Parathyroid adenoma (tissue), 2 donors: ENCODE measurements around the gene EIF3K.

Experiments
- H2AFZ ChIP-seq: fragments of 300-600 bp; sonication (generic); one replicate; pipeline ENCODE4 v1.7.0; 2017; ENCODE audit warnings: antibody characterized with exemption, mild to moderate bottlenecking
- H3K27ac ChIP-seq: fragments of 300-600 bp; sonication (generic); one replicate; pipeline ENCODE4 v1.7.0; 2017
- H3K27me3 ChIP-seq: fragments of 300-600 bp; sonication (generic); one replicate; pipeline ENCODE4 v1.7.0; 2017; ENCODE audit warnings: low read length; ENCODE audit not compliant: control insufficient read depth, insufficient read depth
- H3K36me3 ChIP-seq: fragments of 300-600 bp; sonication (generic); one replicate; pipeline ENCODE4 v1.7.0; 2017; ENCODE audit warnings: low read length; ENCODE audit not compliant: control insufficient read depth, insufficient read depth
- H3K4me1 ChIP-seq: fragments of 300-600 bp; sonication (generic); one replicate; pipeline ENCODE4 v1.7.0; 2017; ENCODE audit warnings: control low read depth
- H3K4me2 ChIP-seq: fragments of 300-600 bp; sonication (generic); one replicate; pipeline ENCODE4 v1.7.0; 2017; ENCODE audit warnings: low read length
- H3K4me3 ChIP-seq: fragments of 300-600 bp; sonication (generic); one replicate; pipeline ENCODE4 v1.7.0; 2017; ENCODE audit warnings: low read depth, low read length
- H3K79me2 ChIP-seq: fragments of 300-600 bp; sonication (generic); one replicate; pipeline ENCODE4 v1.7.0; 2017; ENCODE audit warnings: control low read depth
- H3K9ac ChIP-seq: fragments of 300-600 bp; sonication (generic); one replicate; pipeline ENCODE4 v1.7.0; 2017; ENCODE audit warnings: mild to moderate bottlenecking
- H3K9me3 ChIP-seq: fragments of 300-600 bp; sonication (generic); one replicate; pipeline ENCODE4 v1.7.0; 2017; ENCODE audit warnings: low read length; ENCODE audit not compliant: control insufficient read depth
- TF ChIP-seq, protein P1 (sequence below): fragments of 300-600 bp; sonication (generic); IDR thresholded peaks from one replicate; pipeline ENCODE4 v1.7.0; 2017; ENCODE audit warnings: antibody characterized with exemption, mild to moderate bottlenecking
- donor health status: primary hyperparathyroidism.

The EIF3K gene

DNA sequence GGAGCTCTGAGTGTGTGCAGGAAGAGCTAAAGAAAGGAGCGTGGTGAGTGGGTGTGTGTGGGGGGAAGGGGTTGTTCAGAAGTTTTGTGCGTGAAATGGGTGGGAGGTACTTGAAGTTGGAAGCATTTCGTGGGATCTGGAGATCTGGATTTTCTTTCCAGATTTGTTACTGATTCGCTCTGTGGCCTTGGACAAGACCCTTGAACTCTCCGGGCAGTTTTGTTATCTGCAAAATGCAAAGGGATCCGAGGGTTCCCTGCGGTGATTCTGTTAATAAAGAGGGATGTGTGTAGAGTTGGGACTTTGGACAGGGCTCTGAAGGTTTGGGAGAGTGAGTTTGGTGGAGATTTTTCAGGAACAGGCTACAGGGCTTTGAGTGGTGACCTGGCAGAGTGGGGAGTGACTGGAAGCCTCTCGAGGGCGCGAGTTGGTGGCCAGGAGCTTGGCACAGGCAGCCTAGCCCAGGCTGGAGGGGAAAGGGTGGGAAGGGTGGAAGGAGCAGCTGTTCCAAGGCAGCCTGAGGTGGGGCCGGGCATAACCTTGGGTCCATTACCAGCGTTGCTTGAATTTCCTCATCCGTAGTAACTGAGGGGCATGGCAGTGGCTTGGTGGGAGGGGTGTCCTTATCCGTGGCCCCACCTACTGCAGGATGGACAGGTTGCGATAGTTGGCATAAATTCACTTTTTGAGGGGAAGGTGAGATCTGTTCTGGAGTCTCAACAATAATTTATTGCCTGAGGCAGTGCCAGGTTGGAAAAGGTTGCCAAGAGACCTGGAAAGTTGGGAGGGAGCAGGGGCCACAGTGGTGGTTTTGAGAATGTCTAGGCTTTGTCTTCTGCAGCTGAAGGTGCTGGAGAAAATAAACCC lies 30.6 kb downstream of the EIF3K start:
- Histone ChIP-seq H3K79me2 (peaks cover 65% of the 10 kb centered on the region), H3K4me1 (peaks cover 37% of the 10 kb centered on the region), H3K4me3 (peak overlapping the region; percentile 99), H3K4me2 (peak overlapping the region; percentile 100), H3K9ac (peak overlapping the region; percentile 9), H3K9me3 (no peaks in the 10 kb centered on the region), H3K27ac (peak overlapping the region; percentile 95), H3K36me3 (no peaks in the 10 kb centered on the region), H3K27me3 (no peaks in the 10 kb centered on the region), H2AFZ (no peak overlapping the region)
- TF ChIP-seq, protein P1, sequence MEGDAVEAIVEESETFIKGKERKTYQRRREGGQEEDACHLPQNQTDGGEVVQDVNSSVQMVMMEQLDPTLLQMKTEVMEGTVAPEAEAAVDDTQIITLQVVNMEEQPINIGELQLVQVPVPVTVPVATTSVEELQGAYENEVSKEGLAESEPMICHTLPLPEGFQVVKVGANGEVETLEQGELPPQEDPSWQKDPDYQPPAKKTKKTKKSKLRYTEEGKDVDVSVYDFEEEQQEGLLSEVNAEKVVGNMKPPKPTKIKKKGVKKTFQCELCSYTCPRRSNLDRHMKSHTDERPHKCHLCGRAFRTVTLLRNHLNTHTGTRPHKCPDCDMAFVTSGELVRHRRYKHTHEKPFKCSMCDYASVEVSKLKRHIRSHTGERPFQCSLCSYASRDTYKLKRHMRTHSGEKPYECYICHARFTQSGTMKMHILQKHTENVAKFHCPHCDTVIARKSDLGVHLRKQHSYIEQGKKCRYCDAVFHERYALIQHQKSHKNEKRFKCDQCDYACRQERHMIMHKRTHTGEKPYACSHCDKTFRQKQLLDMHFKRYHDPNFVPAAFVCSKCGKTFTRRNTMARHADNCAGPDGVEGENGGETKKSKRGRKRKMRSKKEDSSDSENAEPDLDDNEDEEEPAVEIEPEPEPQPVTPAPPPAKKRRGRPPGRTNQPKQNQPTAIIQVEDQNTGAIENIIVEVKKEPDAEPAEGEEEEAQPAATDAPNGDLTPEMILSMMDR: no peak

GRCh38 chr19:38650172-38650775 lies 31.3 kb downstream of the EIF3K start:
- Histone ChIP-seq H3K4me1 (peaks cover 37% of the 10 kb centered on the region), H3K27me3 (no peaks in the 10 kb centered on the region), H3K36me3 (no peaks in the 10 kb centered on the region), H3K4me3 (peak overlapping the region; percentile 99), H3K9ac (peak overlapping the region; percentile 9), H3K27ac (peak overlapping the region; percentile 95), H3K9me3 (no peaks in the 10 kb centered on the region), H2AFZ (no peak overlapping the region), H3K4me2 (peak overlapping the region; percentile 100), H3K79me2 (peaks cover 72% of the 10 kb centered on the region)
- TF ChIP-seq, protein P1: no peak

- no peak overlapping the region for H2AFZ ChIP-seq
- peaks cover 45% of the 10 kb centered on the region for H3K4me1 ChIP-seq
- no peaks in the 10 kb centered on the region for H3K36me3 ChIP-seq
- no peak overlapping the region for H3K4me3 ChIP-seq
- H3K4me2 ChIP-seq: peak overlapping the region; percentile 39
- H3K79me2 ChIP-seq: peaks cover 78% of the 10 kb centered on the region
- TF ChIP-seq, protein P1: no peak
- no peaks in the 10 kb centered on the region for H3K27me3 ChIP-seq
- no peak overlapping the region for H3K9ac ChIP-seq
- H3K9me3 ChIP-seq: no peaks in the 10 kb centered on the region
- peak overlapping the region; percentile 95 for H3K27ac ChIP-seq
These were observed 32.1 kb downstream of the EIF3K start for GRCh38 chr19:38650911-38651584.

- TF ChIP-seq, protein P1: no peak
- Histone ChIP-seq H3K9me3 (no peaks in the 10 kb centered on the region), H3K4me2 (peak overlapping the region; percentile 58), H3K9ac (no peak overlapping the region), H3K27ac (peak overlapping the region; percentile 95), H2AFZ (no peak overlapping the region), H3K36me3 (no peaks in the 10 kb centered on the region), H3K27me3 (no peaks in the 10 kb centered on the region), H3K4me1 (peaks cover 65% of the 10 kb centered on the region), H3K79me2 (peaks cover 77% of the 10 kb centered on the region), H3K4me3 (peak overlapping the region; percentile 46)
These were observed 34.1 kb downstream of the EIF3K start for GRCh38 chr19:38653028-38653571.
